Hepatocyte (in vitro differentiated cells): ENCODE data around the gene PCBP3.

Source experiments
- CTCF ChIP-seq: fragments of 200-600 bp; sonication (generic); IDR thresholded peaks from 2 replicates; pipeline ENCODE4 v1.5.1; 2016; ENCODE audit warnings: antibody characterized with exemption, mild to moderate bottlenecking; ENCODE audit not compliant: poor library complexity
- EZH2phosphoT487 ChIP-seq: fragments of 200-600 bp; sonication (generic); IDR thresholded peaks from one replicate; pipeline ENCODE4 v1.6.1; 2018; ENCODE audit warnings: antibody characterized with exemption, mild to moderate bottlenecking, low read depth, moderate library complexity; ENCODE audit not compliant: unreplicated experiment, severe bottlenecking

- TF ChIP-seq CTCF (no peak), EZH2phosphoT487 (no peak)
Observed at GRCh38 chr21:45910155-45910547, 266.6 kb downstream of the PCBP3 start.
